Measurements from ENCODE around the gene SMAD6. TPM values are rescaled to one million over a fixed set of nuclear protein-coding genes. Genes with fewer than 3 reads are reported as not detected.
A peak's percentile ranks its signal among the peaks of the same experiment; 100 is the strongest.

SMAD6 gene
- total and polyA plus RNA-seq, 9 of the 15 experiments (the other 6 are each of a cell fraction or from before 2014, with no cell fraction given), result 0.10 to 15.5 (median 3.7) TPM

DNA sequence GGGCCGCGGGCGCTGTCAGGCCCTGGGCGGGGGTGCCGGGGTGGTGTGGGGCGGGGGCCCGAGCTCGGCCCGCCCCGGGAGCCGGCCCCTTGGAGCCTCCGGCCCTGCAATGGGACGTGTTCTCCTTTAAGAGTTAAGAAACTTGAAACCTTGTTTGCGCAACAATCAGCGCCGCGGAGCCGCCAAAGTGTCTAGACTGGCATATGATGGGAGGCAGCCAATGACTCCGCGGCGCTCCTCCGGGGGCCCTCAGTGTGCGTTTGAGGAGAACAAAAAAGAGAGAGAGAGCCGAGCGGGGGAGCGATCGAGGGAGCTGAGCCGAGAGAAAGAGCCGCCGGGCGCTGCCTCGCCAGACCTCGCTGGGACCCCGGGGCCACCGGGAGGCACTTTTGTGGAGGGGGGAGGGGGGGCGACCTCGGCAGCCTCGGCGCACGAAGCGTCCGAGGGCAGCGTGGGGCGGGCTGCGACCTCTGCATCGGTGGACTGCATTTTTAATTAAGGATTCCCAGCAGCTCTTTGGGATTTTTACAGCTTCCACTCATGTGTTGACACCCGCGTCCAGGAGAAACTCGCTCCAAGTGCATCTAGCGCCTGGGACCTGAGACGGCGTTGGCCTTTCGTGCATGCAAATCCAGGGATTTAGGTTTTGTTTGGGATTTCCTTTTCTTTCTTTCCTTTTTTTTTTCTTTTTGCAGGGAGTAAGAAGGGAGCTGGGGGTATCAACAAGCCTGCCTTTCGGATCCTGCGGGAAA, at the start of gene SMAD6 (continued):
- TF ChIP-seq, protein P1, sequence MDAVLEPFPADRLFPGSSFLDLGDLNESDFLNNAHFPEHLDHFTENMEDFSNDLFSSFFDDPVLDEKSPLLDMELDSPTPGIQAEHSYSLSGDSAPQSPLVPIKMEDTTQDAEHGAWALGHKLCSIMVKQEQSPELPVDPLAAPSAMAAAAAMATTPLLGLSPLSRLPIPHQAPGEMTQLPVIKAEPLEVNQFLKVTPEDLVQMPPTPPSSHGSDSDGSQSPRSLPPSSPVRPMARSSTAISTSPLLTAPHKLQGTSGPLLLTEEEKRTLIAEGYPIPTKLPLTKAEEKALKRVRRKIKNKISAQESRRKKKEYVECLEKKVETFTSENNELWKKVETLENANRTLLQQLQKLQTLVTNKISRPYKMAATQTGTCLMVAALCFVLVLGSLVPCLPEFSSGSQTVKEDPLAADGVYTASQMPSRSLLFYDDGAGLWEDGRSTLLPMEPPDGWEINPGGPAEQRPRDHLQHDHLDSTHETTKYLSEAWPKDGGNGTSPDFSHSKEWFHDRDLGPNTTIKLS (IDR thresholded peaks at IDR 0.05; ENCODE audit: borderline replicate concordance, low read depth), result no peak

DNA sequence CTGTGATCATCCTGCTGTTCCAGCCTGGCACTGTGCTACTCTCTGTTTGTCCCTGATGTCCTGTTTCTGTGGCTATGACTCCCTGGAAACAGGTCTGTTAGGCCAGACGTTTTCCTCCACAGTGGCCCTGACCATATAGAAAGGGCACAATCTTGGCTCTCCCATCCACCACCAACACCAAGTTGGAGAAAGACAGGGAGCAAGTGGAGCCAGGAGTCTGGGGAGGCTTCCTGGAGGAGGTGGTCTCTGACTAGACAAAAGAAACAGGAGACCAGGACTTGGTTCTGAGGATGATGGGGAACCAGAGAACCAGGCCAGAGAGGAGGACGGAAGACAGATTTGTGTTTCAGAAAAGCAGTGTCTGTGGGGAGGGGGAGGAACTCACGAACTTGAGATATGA, 49.2 kb upstream of the SMAD6 start:
- TF ChIP-seq BHLHE40 (IDR thresholded peaks at IDR 0.05; ENCODE audit: low read length) (no peak), ZFP36 (IDR thresholded peaks at IDR 0.05; ENCODE audit: low read depth, low read length, partially characterized antibody) (peak; percentile 94), RCOR1 (IDR thresholded peaks at IDR 0.05; ENCODE audit: borderline replicate concordance in 1 of 2, low read depth in 2 of 2, low read length in 2 of 2) (0 out of 4 replicates have a peak, but pooled peaks of 1 of the 2 experiments have one; percentile 14)
- no peak overlapping the region for H3K4me3 ChIP-seq
- BruUV-seq (replicated peaks), result no TSS peak
- in situ Hi-C loops (cut with MboI) (no loop called here), intact Hi-C loops (cut with micrococcal nuclease) (loop anchor here (5.0 kb wide), 1 partner anchor 36 kb away; no protein-coding TSS in a partner anchor)
- H3K27me3 ChIP-seq (ENCODE audit: control insufficient read depth in 2 of 2, insufficient read depth in 2 of 2, low read length in 2 of 2), result no peaks in the 10 kb centered on the region
- no peak overlapping the region for H3K27ac ChIP-seq (ENCODE audit: extremely low read depth, low read depth, low read length)
- H3K36me3 ChIP-seq (ENCODE audit: control insufficient read depth, insufficient read depth, low read length), result peaks cover 58% of the 10 kb centered on the region
- ATAC-seq, result no peak
- no peaks in the 10 kb centered on the region for H3K9me3 ChIP-seq (replicated peaks; ENCODE audit: control insufficient read depth, insufficient read depth, low read depth, low read length)
- peaks cover 56 to 73% of the 10 kb centered on the region in 2 experiments for H3K4me1 ChIP-seq (replicated peaks in 1 of 2; ENCODE audit: control insufficient read depth in 2 of 2, insufficient read depth in 2 of 2, low read length in 2 of 2)
- H3K79me2 ChIP-seq (ENCODE audit: control insufficient read depth, insufficient read depth, low read length), result peaks cover 84% of the 10 kb centered on the region
- WGBS (ENCODE audit: insufficient coverage, low coverage, missing lambda C conversion rate), result 8% methylated on average over 1 of the region's 3 CpGs
- FAIRE-seq, result no peak
- DNase-seq (ENCODE audit: extremely low read depth in 1 of 4, low spot score in 3 of 4), result no peak
- peak overlapping the region in 1 of 2 experiments; percentile 64; a peak in 1 of 4 replicates for H3K9ac ChIP-seq (ENCODE audit: insufficient read depth in 1 of 2, low read depth in 2 of 2, low read length in 2 of 2)
- H3K4me2 ChIP-seq (ENCODE audit: insufficient read depth, low read length), result no peak overlapping the region
- no peak overlapping the region for H2AFZ ChIP-seq (ENCODE audit: low read depth, low read length)
- H3K9me1 ChIP-seq (ENCODE audit: control insufficient read depth, insufficient read depth, low read length), result no peaks in the 10 kb centered on the region
- ChIA-PET POLR2A (no interaction called here), CTCF (ENCODE audit: low intra/inter-chr PET ratio) (no interaction called here)
- no peaks in the 10 kb centered on the region for H4K20me1 ChIP-seq (replicated peaks; ENCODE audit: control insufficient read depth, insufficient read depth, low read length)

Measured in K562 (cell line).